HEK293 (cell line): ENCODE measurements around the gene KRTAP3-2.

Source experiments
- CTCF ChIP-seq: fragments of 450-650 bp; formaldehyde crosslinking; IDR thresholded peaks from 2 replicates; pipeline ENCODE4 v1.5.1; 2016; ENCODE audit warnings: missing biosample characterization, missing genetic modification characterization
- SETDB1 ChIP-seq: IDR thresholded peaks from one replicate; pipeline ENCODE4 v1.6.1; 2017; ENCODE audit warnings: mild to moderate bottlenecking, low read length, moderate library complexity, mixed read lengths; ENCODE audit not compliant: insufficient read length
- ZBTB17 ChIP-seq: fragments of 450-650 bp; formaldehyde crosslinking; IDR thresholded peaks from 2 replicates; pipeline ENCODE4 v1.5.1; 2016; ENCODE audit warnings: missing biosample characterization, missing genetic modification characterization
- ZFP41 ChIP-seq: fragments of 450-650 bp; formaldehyde crosslinking; IDR thresholded peaks from 2 replicates; pipeline ENCODE4 v1.5.1; 2016; ENCODE audit warnings: missing biosample characterization, missing genetic modification characterization, borderline replicate concordance
- ZNF112 ChIP-seq: fragments of 450-650 bp; formaldehyde crosslinking; IDR thresholded peaks from 2 replicates; pipeline ENCODE4 v1.5.0; 2017; ENCODE audit warnings: missing biosample characterization, missing genetic modification characterization
- ZNF114 ChIP-seq: fragments of 450-650 bp; formaldehyde crosslinking; IDR thresholded peaks from 2 replicates; pipeline ENCODE4 v1.5.0; 2017; ENCODE audit warnings: missing biosample characterization, missing genetic modification characterization
- ZNF174 ChIP-seq: fragments of 450-650 bp; formaldehyde crosslinking; IDR thresholded peaks from 2 replicates; pipeline ENCODE4 v1.5.0; 2017; ENCODE audit warnings: missing biosample characterization, mild to moderate bottlenecking, missing genetic modification characterization
- ZNF544 ChIP-seq: fragments of 450-650 bp; formaldehyde crosslinking; IDR thresholded peaks from 2 replicates; pipeline ENCODE4 v1.5.0; 2017; ENCODE audit warnings: missing biosample characterization, missing genetic modification characterization
- TF ChIP-seq, protein P1 (sequence below): fragments of 450-650 bp; IDR thresholded peaks from 2 replicates; pipeline ENCODE4 v1.5.1; 2018; ENCODE audit warnings: missing biosample characterization, mild to moderate bottlenecking, missing genetic modification characterization

- TF ChIP-seq ZNF544 (tag by site-specific recombination) (no peak), ZBTB17 (no peak), SETDB1 (no peak), ZNF174 (tag by site-specific recombination) (no peak), ZNF112 (tag by site-specific recombination) (no peak), CTCF (tag by site-specific recombination) (no peak), ZNF114 (no peak), ZFP41 (no peak)
- TF ChIP-seq, protein P1, sequence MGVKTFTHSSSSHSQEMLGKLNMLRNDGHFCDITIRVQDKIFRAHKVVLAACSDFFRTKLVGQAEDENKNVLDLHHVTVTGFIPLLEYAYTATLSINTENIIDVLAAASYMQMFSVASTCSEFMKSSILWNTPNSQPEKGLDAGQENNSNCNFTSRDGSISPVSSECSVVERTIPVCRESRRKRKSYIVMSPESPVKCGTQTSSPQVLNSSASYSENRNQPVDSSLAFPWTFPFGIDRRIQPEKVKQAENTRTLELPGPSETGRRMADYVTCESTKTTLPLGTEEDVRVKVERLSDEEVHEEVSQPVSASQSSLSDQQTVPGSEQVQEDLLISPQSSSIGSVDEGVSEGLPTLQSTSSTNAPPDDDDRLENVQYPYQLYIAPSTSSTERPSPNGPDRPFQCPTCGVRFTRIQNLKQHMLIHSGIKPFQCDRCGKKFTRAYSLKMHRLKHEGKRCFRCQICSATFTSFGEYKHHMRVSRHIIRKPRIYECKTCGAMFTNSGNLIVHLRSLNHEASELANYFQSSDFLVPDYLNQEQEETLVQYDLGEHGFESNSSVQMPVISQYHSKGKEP (tag by site-specific recombination): no peak
These were observed 39.6 kb downstream of the KRTAP3-2 start for GRCh38 chr17:40960144-40960543.
